Hematopoietic multipotent progenitor cell treated with erythropoietin and hydrocortisone succinate and interleukin-3 and kit ligand, for 6 days (in vitro differentiated cells): ENCODE data around the gene ADAMTSL4.
"Not testable (repeated sequence)": the region's sequence is repeated elsewhere in the genome, so short reads cannot be mapped to it uniquely, and the experiment has no call there.

Experiments used
- DNase-seq: peaks from one replicate; pipeline ENCODE4 v3.0.0-alpha.2; 2015

ADAMTSL4 gene

DNA sequence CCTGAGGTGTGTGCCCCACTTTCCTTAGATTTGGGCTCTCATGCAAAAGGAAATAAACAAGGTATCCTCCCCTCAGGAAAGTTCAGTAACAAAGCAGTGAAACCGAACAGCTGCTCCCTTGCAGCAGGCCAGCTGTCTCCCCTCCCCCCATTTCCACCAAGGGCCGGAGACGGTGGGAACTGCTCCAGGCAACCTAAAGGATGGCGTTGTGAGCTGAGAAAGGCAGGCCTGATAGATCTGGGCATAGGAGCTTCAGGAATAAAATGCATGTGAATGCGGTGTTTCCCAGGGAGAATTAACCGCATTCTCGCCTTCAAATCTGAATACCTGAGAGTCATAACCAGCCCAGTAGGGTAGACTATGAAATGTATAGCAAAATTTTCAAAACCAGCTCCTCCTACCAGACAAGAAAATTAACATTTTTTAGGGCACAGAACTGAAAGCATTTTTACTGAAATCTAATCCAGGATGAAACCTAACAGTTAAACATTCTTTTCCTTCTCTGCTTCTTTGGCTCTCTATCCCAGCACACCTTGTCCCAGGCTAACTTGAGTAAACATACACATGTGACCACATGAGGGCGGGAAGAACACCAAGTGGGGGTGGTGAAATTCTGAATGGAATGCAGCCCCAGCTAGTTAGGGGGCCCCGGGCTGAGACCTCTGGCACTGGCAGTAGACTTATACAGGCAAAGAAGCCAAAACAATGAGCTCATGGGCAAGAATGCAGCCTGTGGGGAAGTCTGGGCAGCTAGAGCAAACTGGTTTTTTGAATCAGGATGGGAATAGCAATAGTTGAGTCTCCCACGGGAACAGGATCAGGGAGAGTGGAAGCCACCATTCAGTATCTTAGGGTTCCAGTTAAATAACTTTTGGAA is 18.7 kb downstream of the ADAMTSL4 start:
- peak; percentile 50 for DNase-seq

DNA sequence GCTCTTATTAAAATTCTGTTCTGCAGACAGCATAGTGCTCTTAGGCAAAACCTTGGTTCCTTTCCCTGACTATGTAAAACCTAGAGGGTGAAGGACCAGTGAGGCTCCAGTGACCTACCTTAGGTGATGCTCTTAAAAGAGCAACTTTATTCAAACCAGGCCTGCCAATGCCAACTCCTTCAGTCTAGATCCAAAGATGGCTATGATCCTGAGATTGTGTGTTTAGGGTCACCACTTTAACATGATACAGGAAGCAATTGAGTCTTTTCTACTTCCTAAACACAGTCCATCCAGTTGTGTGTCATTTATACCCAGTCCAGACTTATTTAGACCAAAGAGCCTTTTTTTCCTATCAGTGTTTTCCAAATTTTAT is 19.4 kb downstream of the ADAMTSL4 start:
- no peak for DNase-seq

DNA sequence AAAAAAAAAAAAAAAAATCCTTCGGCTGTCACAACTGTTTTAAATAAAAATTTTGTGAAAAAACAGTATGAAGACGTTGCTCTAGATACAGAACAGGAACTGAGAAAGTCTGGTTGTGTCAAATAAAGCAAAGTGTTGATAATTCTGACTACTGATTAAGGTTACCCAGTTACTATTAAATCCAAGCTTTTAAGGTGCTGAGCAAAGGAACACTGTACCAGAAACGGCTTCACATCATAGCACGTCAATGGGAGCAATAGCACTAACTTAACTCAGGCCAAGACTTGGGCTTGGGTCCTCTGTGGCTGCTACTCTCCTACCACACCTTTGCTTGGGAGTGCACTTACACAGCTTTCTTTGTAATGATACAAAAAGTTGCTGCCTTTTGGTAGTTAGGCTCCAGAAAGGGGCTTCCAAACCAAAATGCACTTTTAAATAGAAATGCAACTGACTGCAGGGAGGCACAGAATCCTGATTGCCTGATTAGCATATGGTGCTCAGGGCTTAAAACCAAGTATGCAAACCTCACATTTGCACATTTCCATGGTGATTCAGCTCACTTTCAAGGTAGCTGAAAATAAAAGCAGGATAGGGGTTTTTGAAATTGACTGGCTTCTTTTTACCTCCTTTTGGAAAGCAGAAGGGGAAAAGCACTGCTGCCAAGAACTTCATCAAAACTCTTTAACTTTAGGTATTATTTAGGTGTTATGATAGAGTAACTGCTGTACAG is 23.9 kb downstream of the ADAMTSL4 start:
- no peak for DNase-seq

DNA sequence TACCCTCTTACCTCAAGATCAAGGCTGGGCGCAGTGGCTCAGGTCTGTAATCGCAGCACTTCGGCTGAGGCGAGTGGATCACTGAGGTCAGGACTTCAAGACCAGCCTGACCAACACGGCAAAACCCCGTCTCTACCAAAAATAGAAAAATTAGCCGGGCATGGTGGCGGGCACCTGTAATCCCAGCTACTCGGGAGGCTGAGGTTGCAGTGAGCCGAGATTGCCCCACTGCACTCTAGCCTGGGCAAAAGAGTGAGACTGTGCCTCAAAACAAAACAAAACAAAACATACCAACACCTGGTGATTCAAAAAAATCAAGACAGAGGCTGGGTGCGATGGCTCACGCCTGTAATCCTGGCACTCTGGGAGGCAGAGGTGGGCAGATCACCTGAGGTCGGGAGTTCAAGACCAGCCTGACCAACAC is 24.5 kb downstream of the ADAMTSL4 start:
- DNase-seq, result not testable (repeated sequence)

DNA sequence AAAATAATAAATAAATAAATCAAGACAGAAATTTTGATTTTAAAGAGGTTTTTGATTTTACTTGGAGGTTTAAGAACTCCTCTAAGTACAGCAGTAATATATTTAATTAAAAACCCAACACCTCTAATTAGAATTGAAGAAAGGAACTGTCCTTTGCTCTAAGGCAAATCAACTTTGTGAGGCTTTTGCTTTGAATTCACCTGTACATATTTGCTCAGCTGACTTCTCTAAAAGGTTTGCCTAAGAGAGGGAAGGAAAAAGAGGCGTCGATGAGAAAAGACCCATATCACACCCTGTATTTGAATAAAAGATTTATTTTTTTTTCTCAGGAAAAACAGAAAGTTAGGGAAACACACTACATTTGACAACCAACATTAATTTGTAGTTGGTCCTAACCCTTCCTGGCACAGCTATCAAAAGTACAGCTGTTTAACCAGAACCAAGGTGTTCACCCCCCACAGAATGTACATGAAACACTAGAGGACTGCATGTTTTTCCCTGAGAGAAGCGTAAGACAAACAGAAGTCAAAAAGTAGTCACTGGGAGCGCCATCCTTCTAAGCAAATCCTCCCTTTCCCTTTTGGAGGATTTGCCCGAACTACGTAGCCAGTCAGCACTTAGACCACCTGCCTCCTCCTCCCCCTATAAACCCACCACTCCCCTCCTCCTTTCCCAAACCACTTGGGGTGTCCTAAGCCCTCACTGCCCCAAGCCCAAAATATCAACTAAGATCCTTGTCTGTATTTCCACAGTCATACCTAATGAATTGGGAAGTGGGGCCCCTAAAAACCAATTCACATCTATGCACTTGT is 25.3 kb downstream of the ADAMTSL4 start:
- no peak for DNase-seq

DNA sequence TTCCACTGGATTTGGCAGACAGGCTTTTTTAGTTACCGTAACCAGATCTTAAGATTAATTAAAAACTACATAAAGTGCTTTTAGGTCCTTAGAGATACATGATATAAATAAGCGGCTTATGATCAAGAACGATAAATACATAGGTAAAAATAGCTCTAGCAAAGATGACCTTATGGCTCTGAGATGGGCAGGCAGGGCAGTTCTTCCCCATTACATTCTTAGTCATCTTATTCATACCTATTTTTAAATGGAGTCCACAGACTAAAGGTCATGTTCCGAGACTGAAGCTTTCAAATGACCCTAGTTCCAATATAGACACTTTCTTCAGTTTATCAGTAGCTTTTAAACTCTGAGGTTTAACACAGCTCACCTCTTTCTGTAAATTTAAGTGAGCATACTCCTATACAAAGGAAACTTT is 25.9 kb downstream of the ADAMTSL4 start:
- no peak for DNase-seq

DNA sequence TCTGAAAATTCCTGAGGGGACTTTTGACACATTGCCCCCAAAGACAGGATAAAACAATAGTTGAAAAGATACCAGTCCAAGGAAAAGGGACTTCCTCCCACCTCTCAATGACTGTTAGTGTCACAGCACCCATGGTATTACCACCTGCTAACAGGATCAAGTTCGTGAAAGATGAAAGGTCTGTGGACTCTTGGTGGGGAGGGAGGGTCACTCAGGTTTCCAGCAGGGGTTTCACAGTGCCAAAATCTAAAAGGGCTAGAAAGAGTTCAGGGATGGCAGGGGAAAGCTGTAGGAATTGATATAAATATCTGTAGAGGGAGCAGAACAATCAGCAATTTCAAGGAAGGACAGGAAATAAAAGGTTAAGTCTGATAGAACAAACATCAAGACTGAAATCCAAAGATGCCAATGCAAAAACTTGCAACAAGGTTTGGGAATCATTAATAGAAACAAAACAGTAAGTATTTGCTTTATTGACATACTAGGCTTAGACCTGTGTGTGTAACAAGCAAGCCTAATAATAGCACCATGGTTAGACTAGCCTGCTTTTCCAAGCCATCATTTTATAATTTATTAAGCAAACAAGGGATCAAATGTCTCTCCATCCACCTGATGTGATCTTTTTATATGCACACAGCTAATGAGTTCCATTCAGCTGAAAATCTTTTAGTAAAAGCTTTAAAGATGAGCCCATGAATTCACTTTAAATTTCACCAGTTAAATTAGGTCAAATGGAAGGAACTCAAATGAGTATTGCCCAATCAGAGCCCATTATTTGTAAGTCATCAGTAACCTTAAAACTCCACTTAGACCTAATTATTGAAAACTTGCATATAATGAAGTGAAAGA is 26.5 kb downstream of the ADAMTSL4 start:
- no peak for DNase-seq

DNA sequence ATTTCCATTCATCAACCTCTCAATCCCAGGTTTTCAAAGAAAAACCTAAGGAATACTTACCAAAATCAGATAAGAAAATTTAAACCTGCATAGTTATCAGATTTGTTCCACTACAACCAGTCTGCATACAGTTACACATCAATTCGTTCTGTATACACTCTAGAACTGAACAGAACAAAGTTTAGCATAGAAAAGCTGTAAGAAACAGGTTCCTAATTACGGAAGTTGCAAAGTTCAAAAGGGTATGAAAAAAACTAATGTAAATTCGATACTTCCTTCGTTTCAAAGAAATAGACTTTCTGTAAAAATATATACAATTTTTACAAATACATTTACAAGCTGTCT is 27.1 kb downstream of the ADAMTSL4 start:
- DNase-seq, result no peak

DNA sequence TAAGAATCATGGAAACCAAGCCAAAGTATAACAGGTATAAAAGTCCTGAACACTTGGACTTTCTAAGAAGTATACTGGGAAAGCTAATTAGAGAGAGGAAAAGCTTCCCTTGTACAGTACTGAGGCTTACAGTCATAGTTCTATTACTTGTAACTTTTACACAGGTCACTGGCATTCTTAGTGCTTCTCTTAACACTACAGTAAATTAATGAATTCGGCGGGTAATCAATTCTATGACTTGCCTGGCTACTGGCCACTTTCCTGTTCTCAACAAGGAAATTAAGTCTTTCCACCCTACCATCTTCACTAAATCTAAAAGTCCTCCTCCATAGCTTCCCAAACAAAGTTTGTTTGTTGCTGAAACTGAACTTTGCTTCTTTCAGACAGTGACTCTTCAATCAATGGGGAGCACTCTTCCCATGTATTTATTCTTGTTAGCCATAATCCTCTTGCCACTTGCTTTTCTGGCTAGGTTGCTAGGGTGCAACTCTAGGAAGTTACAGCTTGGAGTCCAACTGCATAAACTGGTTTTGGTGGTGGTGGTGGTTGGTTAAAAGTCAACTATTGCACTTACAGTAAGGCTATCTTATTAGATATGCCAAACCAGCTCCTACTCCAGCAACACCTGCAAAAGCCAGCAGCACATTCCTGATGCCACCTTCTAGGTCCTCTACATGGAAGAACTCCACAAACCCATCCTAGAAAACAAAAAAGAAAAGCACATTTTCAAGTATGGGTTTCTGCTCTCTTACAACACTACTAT is 27.8 kb downstream of the ADAMTSL4 start:
- DNase-seq, result no peak

DNA sequence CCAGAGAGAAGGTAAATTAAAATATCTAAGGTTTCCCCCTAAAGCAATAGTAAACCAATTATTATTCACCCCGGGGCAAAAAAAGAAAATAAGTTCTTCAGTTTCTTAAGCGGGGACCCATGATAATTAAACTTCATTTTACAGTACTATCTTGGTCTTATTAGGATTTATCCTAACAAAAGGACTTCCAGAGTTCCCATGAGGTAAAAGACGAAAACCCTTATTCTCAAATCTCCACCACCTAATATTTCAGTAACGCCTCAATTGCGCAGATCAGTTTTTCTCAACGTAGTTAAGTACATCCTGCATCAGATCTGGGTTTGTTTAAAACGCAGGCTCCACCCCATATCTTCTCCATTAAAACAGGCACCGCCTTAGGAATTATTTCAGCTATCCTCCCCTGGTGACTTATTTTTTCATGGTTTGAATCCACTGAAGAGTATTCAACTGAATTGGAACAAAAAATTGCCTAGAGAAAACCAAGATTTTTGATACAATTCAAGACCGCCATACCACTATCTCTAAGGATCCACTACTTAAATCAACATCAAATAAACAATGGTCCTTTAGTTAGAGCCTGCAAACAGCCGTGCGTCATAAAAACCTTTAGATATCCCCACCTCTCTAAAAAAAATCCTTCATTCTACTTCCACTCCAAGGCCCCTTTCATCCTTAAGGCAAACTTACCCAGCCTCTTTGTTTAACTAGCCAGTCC is 28.5 kb downstream of the ADAMTSL4 start:
- DNase-seq, result peak; percentile 56

DNA sequence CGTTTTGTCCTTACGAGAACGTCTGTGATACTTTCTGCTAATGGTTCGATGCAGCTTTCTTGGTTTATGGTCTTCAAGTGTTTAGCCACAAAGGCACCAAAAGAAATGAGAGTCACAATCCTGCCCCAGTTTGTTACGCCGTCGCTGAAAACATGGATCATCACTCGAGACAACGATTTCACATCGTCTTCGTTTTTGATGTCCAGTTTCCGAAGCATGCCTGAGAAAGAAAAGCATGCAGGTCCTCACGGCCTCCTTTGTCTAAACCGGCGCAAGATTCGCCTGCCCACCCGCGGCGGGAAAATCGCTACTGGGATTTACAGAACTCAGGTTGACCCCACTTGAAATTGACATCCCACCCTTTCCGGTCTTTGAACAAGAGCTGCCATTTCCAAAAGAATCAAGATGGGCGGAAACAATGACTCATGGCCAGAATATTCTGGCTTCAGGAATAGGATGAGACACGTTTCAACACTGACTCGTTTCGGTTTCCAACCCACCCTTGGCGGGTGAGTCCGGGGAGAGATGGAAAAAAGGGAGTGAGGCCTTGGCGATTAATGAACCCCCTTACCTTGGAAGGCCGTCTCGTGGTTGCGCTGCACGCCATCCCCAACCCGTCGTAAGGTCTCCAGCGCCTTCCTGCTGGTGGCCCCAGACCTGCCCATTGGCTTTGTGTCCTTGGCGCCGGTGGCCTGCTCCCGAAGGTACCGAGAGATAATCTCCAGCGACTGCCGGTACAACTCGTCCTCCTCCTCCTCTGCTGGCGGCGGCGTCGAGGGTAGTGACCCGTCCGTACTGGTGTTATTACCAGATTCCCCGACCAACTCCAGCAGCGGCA is 29.3 kb downstream of the ADAMTSL4 start:
- DNase-seq, result peak; percentile 70

DNA sequence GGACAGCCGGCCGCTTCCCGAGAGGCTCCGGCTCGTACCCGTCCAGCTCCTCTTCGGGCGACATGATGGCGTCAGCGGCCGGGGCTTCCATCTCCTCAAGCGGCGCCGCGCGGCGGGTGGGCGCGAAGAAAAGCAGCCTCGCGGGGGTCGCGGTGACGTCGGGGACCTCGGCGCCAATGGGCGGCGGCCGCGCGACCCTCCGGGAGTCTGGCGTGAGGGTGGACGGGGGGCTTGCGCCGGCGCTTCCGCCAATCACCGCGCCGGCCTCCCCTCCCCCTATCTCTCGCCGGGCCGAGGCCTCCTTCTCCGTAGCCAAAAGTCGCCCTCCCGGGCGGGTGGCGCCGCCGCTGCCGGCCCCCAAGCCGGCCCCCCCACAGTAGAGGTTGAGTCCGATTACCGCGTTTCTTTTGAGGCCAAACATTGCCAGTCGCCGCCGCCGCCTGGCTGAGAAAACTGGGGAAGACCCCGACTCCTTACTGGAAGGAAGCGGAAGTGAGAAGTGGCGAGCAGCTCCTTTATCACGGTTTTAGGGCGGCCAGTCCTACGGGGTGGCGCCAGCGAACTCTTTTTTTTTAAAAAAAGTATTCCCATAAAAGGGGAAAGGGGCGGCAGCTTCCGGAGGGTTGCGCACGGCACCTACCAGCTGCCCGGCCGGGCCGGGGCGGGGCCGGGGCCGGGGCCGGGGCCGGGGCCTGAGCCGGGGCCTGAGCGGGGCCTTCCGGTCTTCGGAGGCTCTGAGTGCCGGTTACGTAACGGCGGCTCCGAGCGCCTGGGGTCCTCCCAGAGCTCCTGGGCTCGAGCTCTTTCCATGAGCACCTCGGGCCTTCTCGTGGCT is 30.1 kb downstream of the ADAMTSL4 start, which contains the start of gene MCL1:
Gene MCL1, minus strand, starts transcription at position 501 of the 835 bp plus-strand sequence. Its CDS starts 80 bp downstream, at position 421.
- peak; percentile 98 for DNase-seq

DNA sequence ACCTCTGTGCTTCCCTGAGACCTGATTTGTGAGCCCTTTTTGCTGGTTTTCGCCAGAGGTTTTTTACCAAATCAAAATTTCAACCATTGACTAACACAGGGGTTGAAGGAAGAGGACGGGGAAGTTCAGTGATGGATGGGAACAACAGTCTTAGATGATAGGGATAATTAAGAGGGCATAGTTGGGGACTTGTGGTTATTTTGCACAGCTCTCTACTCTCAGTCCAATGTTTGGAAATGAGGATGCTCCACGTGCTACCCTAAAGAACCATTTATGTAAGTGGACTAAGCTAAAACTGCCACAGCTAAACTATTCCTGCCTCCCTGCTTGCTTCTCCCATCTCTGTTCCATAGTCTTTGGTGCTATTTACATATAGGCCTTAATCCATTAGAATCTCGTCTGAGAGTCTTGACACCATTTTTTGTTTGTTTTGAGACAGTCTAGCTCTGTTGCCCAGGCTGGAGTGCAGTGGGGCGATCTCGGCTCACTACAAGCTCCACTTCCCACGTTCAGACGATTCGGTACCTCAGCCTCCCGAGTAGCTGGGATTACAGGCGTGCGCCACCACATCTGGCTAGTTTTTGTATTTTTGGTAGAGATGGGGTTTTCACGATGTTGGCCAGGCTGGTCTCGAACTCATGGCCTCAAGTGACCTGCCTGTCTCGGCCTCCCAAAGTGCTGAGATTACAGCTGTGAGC is 30.9 kb downstream of the ADAMTSL4 start:
- DNase-seq, result no peak

DNA sequence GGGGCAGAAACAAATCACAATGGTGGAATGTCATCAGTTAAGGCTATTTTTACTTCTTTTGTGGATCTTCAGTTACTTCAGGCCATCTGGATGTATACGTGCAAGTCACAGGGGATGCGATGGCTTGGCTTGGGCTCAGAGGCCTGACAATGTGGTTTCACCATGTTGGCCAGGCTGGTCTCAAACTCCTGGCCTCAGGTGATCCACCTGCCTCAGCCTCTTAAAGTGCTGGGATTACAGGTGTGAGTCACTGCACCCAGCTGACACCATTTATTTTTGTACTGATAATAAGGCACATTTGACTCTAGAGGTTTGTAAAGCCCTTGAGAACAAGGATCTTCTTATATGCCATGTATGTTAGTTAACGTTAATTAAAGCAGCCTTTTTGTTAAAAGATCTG is 31.8 kb downstream of the ADAMTSL4 start:
- not testable (repeated sequence) for DNase-seq

DNA sequence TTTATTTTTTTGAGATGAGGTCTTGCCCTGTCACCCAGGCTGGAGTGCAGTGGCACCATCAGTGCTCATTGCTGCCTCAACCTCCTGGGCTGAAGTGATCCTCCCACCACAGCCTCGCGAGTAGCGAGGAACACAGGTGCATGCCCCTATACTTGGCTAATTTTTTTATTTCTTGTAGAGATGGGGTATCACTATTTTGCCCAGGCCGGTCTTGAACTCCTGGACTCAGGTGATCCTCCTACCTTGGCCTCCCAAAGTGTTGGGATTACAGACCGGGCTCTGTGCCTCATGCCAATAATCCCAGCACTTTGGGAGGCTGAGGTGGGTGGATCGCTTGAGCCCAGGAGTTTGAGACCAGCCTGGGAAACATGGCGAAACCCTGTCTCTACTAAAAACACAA is 32.2 kb downstream of the ADAMTSL4 start:
- DNase-seq, result not testable (repeated sequence)

DNA sequence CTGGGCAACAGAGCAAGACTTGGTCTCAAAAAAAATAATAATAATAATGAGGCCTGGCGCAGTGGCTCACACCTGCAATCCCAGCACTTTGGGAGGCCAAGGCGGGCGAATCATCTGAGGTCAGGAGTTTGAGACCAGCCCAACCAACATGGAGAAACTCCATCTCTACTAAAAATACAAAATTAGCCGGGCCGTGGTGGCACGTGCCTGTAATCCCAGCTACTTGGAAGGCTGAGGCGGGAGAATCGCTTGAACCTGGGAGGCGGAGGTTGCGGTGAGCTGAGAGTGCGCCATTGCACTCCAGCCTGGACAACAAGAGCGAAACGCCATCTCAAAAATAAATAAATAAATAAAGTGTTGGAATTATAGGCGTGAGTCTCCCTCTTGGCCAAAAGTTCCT is 32.8 kb downstream of the ADAMTSL4 start:
- DNase-seq, result not testable (repeated sequence)

DNA sequence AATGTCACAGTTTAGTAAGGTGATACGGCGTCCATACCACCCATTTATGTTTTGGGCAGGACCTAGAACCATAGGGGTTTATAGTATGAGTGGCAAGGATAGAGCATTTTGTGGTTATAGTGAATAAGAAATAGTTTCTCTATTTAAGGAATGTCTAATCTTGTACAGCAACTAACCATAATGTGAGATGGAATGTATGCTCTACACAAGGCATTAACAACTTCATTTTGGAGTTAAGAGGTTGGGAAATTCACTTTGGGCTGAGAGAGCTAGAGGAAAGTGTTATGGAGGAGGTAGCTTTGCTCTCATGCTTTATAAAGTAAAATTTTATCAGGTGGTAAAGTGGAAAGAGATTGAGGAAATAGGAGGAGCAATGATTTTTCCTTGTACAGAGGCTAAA is 33.2 kb downstream of the ADAMTSL4 start:
- no peak for DNase-seq
